Activated CD4-positive, alpha-beta T cell treated with anti-CD3 and anti-CD28 coated beads for 36 hours (primary cell): ENCODE results near the gene MYLK2. TPM values are rescaled to one million over a fixed set of nuclear protein-coding genes. Genes with fewer than 3 reads are reported as not detected.

Experiments
- ATAC-seq: fragments of 200-7000 bp; cut with Tn5 transposase; one replicate; pipeline ENCODE4 v1.10.0; 2021; ENCODE audit warnings: mild to moderate bottlenecking, moderate library complexity
- CTCF ChIA-PET: fragments of 350-600 bp; sonication (Branson Sonifier 250); formaldehyde crosslinking; loops from one replicate; lab custom pipeline; 2021; ENCODE audit warnings: antibody characterized with exemption; lab: Charles Lee
- POLR2A ChIA-PET: fragments of 350-600 bp; sonication (Branson Sonifier 250); formaldehyde crosslinking; loops from one replicate; lab custom pipeline; 2021; ENCODE audit warnings: antibody characterized with exemption, inconsistent platforms; lab: Charles Lee
- DNase-seq: peaks from one replicate; pipeline ENCODE4 v3.0.0-alpha.2; 2020
- H3K27ac Mint-ChIP-seq: one replicate; pipeline ENCODE4 v1.8.0; 2021; ENCODE audit warnings: mixed read lengths
- H3K27me3 Mint-ChIP-seq: one replicate; pipeline ENCODE4 v1.8.0; 2021; ENCODE audit warnings: mixed read lengths
- H3K36me3 Mint-ChIP-seq: one replicate; pipeline ENCODE4 v1.8.0; 2021; ENCODE audit warnings: low read depth, mixed read lengths
- H3K4me1 Mint-ChIP-seq: one replicate; pipeline ENCODE4 v1.8.0; 2021; ENCODE audit warnings: mixed read lengths
- H3K4me3 Mint-ChIP-seq: one replicate; pipeline ENCODE4 v1.8.0; 2021; ENCODE audit warnings: mild to moderate bottlenecking, moderate library complexity, mixed read lengths
- H3K9me3 Mint-ChIP-seq: one replicate; pipeline ENCODE4 v1.8.0; 2021; ENCODE audit warnings: low read depth, mixed read lengths
- intact Hi-C, 2 experiments: fragments of 100-400 bp; cut with DNase I in 1 of 2; cut with micrococcal nuclease in 1 of 2; formaldehyde crosslinking; loops; one replicate each; pipeline versions ENCODE4 v1.14.2 to v1.15.1; 2022 to 2024; cut with DNase I, micrococcal nuclease
- total RNA-seq, 2 experiments: library from RNA; stranded (reverse); gene quantifications; one replicate each; pipeline ENCODE4 v1.2.3, GENCODE V29; 2021

MYLK2 gene
- total RNA-seq, 2 experiments from 2014 or later: 0.39 TPM

DNA sequence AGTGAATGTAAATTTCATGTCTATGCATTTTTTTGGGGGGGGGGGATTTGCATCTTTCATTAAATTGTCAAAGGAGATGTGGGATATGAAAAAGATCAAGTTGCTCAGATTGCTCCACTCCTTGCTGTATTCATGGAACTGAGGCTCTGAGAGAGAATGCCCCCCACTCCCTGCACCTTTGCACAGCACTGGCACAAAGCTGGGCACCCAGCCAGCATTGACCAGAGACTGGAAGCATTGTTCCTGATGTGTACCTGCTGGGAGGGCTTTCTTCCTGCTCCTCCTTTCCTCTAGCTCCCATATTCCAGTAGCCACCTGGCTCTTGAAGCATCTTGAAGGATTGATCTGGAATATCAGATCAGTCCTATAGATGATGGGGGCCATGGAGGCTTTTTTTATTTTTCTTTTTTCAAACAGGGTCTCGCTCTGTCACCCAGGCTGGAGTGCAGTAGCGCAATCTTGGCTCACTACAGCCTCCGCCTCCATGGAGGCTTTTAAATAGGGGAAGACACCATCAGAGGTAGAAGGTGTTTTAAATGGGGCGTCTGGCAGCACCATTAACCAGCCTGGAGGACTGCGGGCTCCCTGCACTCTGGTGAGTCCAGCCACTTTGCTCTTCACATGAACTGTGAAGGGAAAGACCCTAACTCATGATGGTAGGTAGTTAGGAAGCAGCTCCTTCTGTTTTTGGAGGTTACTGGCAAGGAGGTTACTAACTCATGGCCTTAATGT lies 40.3 kb downstream of the MYLK2 start:
- Mint-ChIP-seq H3K4me1 (peaks cover 8% of the 10 kb centered on the region), H3K9me3 (no peaks in the 10 kb centered on the region), H3K4me3 (no peak overlapping the region), H3K27me3 (peaks cover 26% of the 10 kb centered on the region), H3K36me3 (no peaks in the 10 kb centered on the region), H3K27ac (no peak overlapping the region)
- DNase-seq (no peak), ATAC-seq (no peak)
- intact Hi-C loops: loop anchor here in 1 of 2 experiments (10.0 kb wide), 1 partner anchor 795 kb away; no protein-coding TSS in a partner anchor
- ChIA-PET CTCF (interaction anchor here (0.7 to 1.4 kb wide), 7 partner anchors 8 to 171 kb away, joined by 3 to 8 read pairs (median 3); partner anchors contain the start of gene PDRG1), POLR2A (interaction anchor here (0.7 kb wide), 1 partner anchor 716 kb away, joined by 3 read pairs; no protein-coding TSS in a partner anchor)

DNA sequence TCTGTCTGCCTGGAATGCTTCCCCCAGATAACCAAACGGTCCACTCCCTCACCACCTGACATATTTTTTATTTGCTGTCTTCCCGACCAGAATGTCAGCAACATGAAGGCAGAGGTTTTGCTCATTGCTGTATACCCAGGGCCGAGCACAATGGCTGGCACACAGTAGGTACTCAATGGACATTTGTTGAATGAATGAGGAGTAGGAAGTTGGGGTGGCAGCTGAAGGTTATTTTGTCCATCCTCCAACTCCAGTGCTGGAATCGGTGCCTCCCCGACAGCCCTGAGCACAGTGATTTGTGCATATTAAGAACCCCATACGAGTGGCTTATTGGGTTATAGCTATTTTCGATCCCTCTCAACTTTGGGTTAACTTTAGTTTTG lies 40.8 kb downstream of the MYLK2 start:
- DNase-seq (no peak), ATAC-seq (no peak)
- ChIA-PET CTCF (interaction anchor here (0.7 to 1.4 kb wide), 9 partner anchors 9 to 171 kb away, joined by 3 to 8 read pairs (median 3); partner anchors contain the start of gene PDRG1), POLR2A (no interaction called here)
- Mint-ChIP-seq H3K4me3 (no peak overlapping the region), H3K27ac (no peak overlapping the region), H3K4me1 (peaks cover 8% of the 10 kb centered on the region), H3K9me3 (no peaks in the 10 kb centered on the region), H3K27me3 (peaks cover 26% of the 10 kb centered on the region), H3K36me3 (no peaks in the 10 kb centered on the region)
- intact Hi-C loops: loop anchor here in 1 of 2 experiments (10.0 kb wide), 1 partner anchor 795 kb away; no protein-coding TSS in a partner anchor

DNA sequence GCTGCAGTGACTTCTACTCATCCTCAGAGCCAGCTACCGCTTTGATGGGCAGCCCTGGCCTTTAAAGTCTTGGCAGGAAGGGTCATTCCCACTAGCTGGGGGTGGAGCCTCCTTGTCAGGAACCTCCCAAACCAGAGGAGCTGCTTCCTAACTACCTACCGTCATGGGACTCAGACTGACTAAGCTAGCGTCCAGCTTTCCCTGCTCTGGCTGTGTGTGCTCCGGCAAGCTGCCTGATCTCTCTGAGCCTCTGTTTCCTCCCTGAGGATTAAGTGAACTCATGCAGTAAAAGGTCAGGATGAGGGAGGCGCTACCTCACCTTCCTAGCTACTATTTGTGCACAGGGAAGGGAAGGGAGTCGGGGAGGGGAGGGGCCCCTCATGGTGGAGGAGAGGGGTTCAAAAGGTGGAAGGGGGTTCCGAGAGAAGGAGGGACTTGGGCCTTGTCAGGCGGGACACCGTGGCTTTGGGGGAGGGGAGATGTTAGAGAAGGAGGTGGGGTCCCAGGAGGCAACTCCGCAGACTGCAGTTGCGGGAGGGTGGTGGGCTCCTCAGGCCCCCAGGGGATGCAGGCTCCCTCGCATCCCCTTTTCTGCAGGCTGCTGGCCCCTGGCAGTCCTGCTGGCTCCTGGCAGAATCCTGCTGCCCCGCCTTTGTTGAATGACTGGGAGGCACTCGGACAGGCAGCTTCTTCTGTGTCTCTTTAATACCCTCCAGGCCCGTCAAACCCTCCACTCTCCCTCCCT lies 41.4 kb downstream of the MYLK2 start:
- H3K27ac Mint-ChIP-seq: no peak overlapping the region
- ChIA-PET CTCF (interaction anchor here (0.5 to 1.4 kb wide), 10 partner anchors 9 to 249 kb away, joined by 3 to 8 read pairs (median 3); partner anchors contain the start of genes PDRG1 and TM9SF4), POLR2A (no interaction called here)
- H3K27me3 Mint-ChIP-seq: peaks cover 26% of the 10 kb centered on the region
- no peak overlapping the region for H3K4me3 Mint-ChIP-seq
- no peaks in the 10 kb centered on the region for H3K36me3 Mint-ChIP-seq
- ATAC-seq: no peak
- no peak for DNase-seq
- intact Hi-C loops: loop anchor here in 1 of 2 experiments (1.0 kb wide), 3 partner anchors 20 to 158 kb away; partner anchors contain the start of gene PDRG1
- H3K9me3 Mint-ChIP-seq: no peaks in the 10 kb centered on the region
- peaks cover 8% of the 10 kb centered on the region for H3K4me1 Mint-ChIP-seq

DNA sequence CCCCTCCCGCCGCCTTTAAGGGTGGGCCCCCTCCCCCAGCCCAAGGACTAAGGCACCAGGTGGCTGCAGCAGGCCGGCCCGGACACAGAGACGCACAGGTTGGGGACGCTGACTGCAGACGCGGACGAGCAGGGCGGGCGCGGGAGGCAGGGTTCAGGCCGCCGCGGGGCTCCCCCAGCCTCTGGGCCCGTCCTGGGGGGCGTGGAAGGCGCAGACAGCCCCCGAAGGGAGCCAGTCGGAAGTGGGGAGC lies 41.9 kb downstream of the MYLK2 start:
- ChIA-PET CTCF (interaction anchor here (0.6 to 1.3 kb wide), 2 partner anchors 91 to 109 kb away, joined by 3 to 4 read pairs; partner anchors contain the start of gene PDRG1), POLR2A (no interaction called here)
- Mint-ChIP-seq H3K36me3 (no peaks in the 10 kb centered on the region), H3K27ac (no peak overlapping the region), H3K4me1 (peaks cover 8% of the 10 kb centered on the region), H3K4me3 (no peak overlapping the region), H3K9me3 (no peaks in the 10 kb centered on the region), H3K27me3 (peaks cover 26% of the 10 kb centered on the region)
- intact Hi-C loops: loop anchor here in 1 of 2 experiments (1.0 kb wide), 3 partner anchors 19 to 157 kb away; partner anchors contain the start of gene PDRG1
- ATAC-seq (peak; percentile 40), DNase-seq (no peak)

DNA sequence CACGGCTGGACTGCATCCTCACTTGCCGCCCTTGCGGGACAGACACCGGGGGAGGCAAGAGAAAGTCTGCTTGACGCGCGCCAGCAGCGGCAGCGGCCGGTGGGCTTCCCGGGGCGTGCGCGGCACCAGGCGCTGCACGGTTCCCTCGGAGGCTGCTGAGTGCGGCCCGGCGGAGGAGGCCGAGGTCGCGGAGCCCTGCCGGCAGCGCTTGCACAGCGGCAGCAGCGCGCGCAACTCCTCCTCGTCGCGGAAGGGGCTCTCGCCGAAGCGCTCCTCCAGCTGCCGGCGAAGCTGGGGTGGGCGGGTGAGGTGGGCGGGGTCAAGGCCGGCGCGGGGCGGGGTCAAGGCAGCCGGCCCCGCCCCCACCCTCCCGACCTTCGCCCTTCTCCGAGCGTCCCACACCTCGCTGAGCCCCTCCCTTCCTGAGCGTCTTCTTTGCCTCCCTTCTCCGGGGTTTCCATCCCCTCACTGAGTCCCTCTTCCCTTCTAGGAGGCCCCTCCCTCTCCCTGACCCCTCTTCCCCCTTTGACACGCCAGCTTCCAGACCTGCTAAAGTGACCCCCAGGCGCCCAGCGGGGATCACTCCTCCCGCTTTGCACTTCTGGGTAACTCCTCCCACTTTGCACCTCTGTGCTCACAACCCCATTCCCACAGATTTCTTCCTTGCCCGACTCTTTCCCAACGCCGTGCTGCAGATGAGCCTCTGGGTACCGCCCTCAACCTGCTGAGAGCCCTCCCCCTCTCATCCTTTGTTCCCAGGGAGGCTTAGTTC lies 42.4 kb downstream of the MYLK2 start:
- ChIA-PET POLR2A (no interaction called here), CTCF (interaction anchor here (0.6 to 0.9 kb wide), 3 partner anchors 9 to 108 kb away, joined by 3 to 4 read pairs (median 4); no protein-coding TSS in a partner anchor)
- Mint-ChIP-seq H3K4me1 (peaks cover 8% of the 10 kb centered on the region), H3K27ac (no peak overlapping the region), H3K36me3 (no peaks in the 10 kb centered on the region), H3K27me3 (peaks cover 26% of the 10 kb centered on the region), H3K9me3 (no peaks in the 10 kb centered on the region), H3K4me3 (peak overlapping the region; percentile 24)
- intact Hi-C loops: loop anchor here in 1 of 2 experiments (1.0 kb wide), 3 partner anchors 19 to 157 kb away; partner anchors contain the start of gene PDRG1
- peak; percentile 97 for ATAC-seq
- DNase-seq: peak; percentile 84

DNA sequence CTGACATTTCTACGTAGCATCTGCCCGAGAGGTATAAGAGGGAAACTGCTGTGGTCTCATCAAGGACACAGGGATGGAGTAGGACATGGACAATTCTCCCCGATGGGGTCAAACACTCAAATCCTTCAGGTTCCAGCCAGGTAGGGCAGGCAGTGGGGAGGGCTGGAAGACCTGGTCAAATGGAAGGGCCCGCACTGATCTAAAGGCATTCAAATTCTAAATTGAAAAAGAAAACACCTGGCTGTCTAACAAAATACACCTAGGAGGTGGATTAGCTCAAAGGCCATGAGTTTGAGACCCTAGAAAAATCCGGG lies 43.0 kb downstream of the MYLK2 start:
- Mint-ChIP-seq H3K4me1 (peaks cover 8% of the 10 kb centered on the region), H3K36me3 (no peaks in the 10 kb centered on the region), H3K27ac (no peak overlapping the region), H3K9me3 (no peaks in the 10 kb centered on the region), H3K4me3 (peak overlapping the region; percentile 24), H3K27me3 (peaks cover 26% of the 10 kb centered on the region)
- ATAC-seq (no peak), DNase-seq (no peak)
- ChIA-PET CTCF (interaction anchor here (0.6 to 1.0 kb wide), 4 partner anchors 10 to 339 kb away, joined by 3 to 4 read pairs (median 4); no protein-coding TSS in a partner anchor), POLR2A (no interaction called here)
- intact Hi-C loops: no loop called here

DNA sequence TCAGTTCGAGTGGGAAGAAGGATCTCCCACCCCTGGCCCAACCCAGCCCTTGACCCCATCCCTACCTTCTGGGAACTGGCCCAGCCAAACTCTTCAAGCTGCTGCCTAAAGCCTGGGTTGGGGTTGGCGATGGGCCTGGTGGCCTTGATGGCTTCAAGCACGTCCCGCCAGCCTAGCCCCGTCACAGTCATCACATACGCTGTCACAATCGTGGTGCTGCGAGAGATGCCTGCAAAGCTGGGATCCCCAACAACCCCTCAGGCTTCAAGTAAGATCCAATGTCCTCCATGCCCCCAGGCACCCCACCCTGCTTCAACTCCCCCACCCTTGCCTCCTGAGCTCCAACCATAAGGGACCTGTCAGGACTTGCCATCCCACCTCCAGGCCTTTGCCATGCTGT lies 43.4 kb downstream of the MYLK2 start:
- intact Hi-C loops: no loop called here
- no peak for ATAC-seq
- Mint-ChIP-seq H3K9me3 (no peaks in the 10 kb centered on the region), H3K4me1 (peaks cover 8% of the 10 kb centered on the region), H3K27ac (no peak overlapping the region), H3K4me3 (no peak overlapping the region), H3K36me3 (no peaks in the 10 kb centered on the region), H3K27me3 (peaks cover 26% of the 10 kb centered on the region)
- ChIA-PET CTCF (interaction anchor here (0.6 to 1.0 kb wide), 2 partner anchors 16 to 339 kb away, joined by 3 to 4 read pairs; no protein-coding TSS in a partner anchor), POLR2A (no interaction called here)
- no peak for DNase-seq

DNA sequence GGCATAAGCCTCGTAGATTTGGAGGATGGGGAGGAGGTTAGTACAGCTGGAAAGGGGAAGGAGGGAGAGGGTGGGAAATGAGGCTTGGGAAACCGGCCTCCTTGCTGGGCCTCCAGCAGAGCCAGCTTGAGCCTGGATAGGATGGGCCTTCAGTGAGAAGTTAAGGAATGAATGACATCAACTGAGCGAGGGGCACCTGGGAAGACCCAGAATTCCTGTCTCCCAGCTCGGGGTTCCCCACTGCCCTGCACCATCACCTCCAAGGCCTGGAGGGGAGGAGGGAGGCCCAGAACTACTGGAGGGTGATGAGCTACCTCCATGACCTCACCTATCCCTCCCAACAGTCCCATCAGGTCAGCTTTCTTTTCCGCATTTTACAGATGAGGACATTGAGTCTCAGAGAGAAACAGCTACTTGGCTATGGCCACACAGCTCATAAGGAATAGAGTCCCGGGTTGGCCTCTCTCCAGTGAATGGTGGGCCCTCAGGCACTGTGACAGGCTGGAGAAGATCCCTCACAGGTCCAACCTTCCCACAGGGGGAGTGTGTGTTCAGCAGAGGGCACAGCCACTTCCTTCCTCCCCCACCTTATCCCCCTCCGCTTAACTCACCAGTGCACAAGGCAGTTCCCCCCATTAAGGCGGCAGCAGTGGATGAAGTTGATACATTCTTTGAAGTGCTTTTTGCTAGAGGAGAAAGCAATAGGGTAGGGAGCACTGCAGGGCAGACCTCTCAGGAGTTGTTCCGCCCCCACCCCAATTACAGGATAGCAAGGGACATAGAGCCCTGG lies 44.3 kb downstream of the MYLK2 start:
- Mint-ChIP-seq H3K9me3 (no peaks in the 10 kb centered on the region), H3K4me1 (peaks cover 8% of the 10 kb centered on the region), H3K27me3 (peaks cover 24% of the 10 kb centered on the region), H3K27ac (no peak overlapping the region), H3K4me3 (no peak overlapping the region), H3K36me3 (no peaks in the 10 kb centered on the region)
- ChIA-PET POLR2A (no interaction called here), CTCF (interaction anchor here (0.8 to 1.1 kb wide), 2 partner anchors 8 to 218 kb away, joined by 3 read pairs; no protein-coding TSS in a partner anchor)
- intact Hi-C loops: no loop called here
- no peak for DNase-seq
- no peak for ATAC-seq

DNA sequence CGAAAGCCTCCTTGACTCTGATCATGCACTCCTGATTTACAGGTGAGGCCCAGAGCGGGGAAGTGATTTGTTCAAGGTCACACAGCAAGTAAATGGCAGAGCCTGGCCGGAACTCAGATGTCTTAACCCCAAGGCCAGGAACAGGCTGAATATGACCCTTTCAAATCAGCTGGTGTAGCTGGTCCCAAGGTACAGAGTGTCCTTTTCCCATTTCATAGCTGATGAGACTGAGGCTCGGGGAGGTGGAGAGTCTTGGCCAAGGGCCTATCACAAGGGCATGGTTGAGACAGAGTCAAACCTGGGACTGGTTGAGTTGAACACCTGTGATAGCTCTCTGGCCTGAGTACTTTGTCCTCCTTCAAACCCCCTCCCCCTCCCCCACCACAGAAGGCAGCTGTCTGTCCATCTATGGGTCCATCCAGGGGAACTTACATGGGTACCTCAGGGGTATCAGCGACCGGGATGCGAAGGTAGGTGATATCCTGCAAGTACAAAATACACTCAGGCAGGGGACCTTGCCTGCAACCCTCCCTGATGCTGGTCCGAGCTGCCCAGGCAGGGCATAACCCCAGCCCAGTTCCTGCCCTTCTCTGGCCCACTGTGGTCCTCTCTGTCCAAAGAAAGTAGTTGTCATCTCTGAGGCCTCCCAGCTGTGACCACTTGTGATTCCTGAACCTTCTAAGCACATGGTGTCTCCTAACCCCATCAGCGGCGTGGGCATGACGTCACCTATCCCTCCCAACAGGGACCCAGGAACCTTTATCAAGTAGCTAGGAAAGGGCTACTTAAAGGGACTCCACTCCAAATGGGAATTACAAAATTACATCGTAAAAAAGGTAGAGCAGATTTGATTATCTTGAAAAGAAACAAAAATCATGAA lies 45.6 kb downstream of the MYLK2 start:
- intact Hi-C loops: no loop called here
- no peak for ATAC-seq
- POLR2A ChIA-PET: interaction anchor here (0.5 kb wide), 1 partner anchor 14 kb away, joined by 3 read pairs; no protein-coding TSS in a partner anchor
- no peak for DNase-seq
- CTCF ChIA-PET: interaction anchor here (0.8 to 1.1 kb wide), 3 partner anchors 10 to 220 kb away, joined by 3 read pairs; no protein-coding TSS in a partner anchor
- Mint-ChIP-seq H3K4me1 (peaks cover 9% of the 10 kb centered on the region), H3K27ac (no peak overlapping the region), H3K4me3 (no peak overlapping the region), H3K9me3 (no peaks in the 10 kb centered on the region), H3K27me3 (peaks cover 25% of the 10 kb centered on the region), H3K36me3 (no peaks in the 10 kb centered on the region)

DNA sequence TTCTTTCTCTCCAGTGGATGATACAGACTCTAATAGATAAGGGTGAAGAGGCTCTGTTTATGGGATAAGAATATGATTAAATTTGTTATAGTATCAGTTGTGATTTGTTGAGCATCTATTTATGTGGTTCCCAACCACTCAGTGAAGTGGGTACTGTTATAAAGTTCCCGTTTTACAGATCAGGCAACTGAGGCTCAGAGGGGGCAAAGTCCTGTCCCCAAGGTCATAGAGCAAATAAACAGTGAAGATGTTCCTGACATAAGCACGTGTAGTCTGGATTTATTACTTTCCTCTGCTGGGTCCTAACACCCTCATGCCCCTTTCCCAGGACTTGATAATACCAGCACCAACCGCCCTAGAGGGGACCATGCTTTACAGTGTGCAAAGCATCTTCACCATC lies 47.1 kb downstream of the MYLK2 start:
- ATAC-seq (no peak), DNase-seq (no peak)
- Mint-ChIP-seq H3K4me3 (no peak overlapping the region), H3K27ac (no peak overlapping the region), H3K27me3 (peaks cover 25% of the 10 kb centered on the region), H3K36me3 (no peaks in the 10 kb centered on the region), H3K4me1 (peaks cover 10% of the 10 kb centered on the region), H3K9me3 (no peaks in the 10 kb centered on the region)
- CTCF ChIA-PET: no interaction called here
- POLR2A ChIA-PET: no interaction called here
- intact Hi-C loops: no loop called here
